Esophagus squamous epithelium (tissue), 5 donors: ENCODE data around the gene SPIB. TPM values are rescaled to one million over a fixed set of nuclear protein-coding genes. Genes with fewer than 3 reads are reported as not detected.
A peak's percentile ranks its signal among the peaks of the same experiment; 100 is the strongest.

Experiments
- DNase-seq: peaks from one replicate; lab custom pipeline; 2025; lab: John Stamatoyannopoulos, UW
- H3K27ac ChIP-seq, 4 donors: fragments of 200-600 bp; sonication (generic); one replicate each; pipeline ENCODE4 v1.5.1; 2016 to 2019; ENCODE audit warnings: mild to moderate bottlenecking in 1 of 4
- H3K27me3 ChIP-seq, 4 donors: fragments of 200-600 bp; sonication (generic); 1 replicate in 3 of 4; 2 replicates in 1 of 4; pipeline versions ENCODE4 v1.5.1 to v1.6.0; 2017 to 2021; ENCODE audit warnings: antibody characterized with exemption in 1 of 4
- H3K36me3 ChIP-seq, 3 donors: fragments of 200-600 bp; sonication (generic); one replicate each; pipeline ENCODE4 v1.5.1; 2016 to 2019
- H3K4me1 ChIP-seq, 3 donors: fragments of 200-600 bp; sonication (generic); one replicate each; pipeline ENCODE4 v1.5.1; 2017 to 2019
- H3K4me3 ChIP-seq, 4 donors: fragments of 200-600 bp; sonication (generic); 1 replicate in 3 of 4; 2 replicates in 1 of 4; pipeline ENCODE4 v1.5.1; 2016 to 2019; ENCODE audit warnings: mild to moderate bottlenecking in 2 of 4, moderate library complexity in 1 of 4
- H3K9me3 ChIP-seq, 3 donors: fragments of 200-600 bp; sonication (generic); one replicate each; pipeline ENCODE4 v1.5.1; 2016 to 2019
- CTCF ChIP-seq, 6 experiments: fragments of 450-650 bp in 4 of 6; fragments of 200-600 bp in 2 of 6; sonication (generic) in 2 of 6; IDR thresholded peaks; one replicate each; pipeline ENCODE4 v1.5.1; 2016 to 2019; ENCODE audit warnings: antibody characterized with exemption in 6 of 6, mild to moderate bottlenecking in 4 of 6, moderate library complexity in 4 of 6
- POLR2A ChIP-seq, 4 donors: fragments of 450-650 bp; IDR thresholded peaks; one replicate each; pipeline ENCODE4 v1.6.1; 2017; ENCODE audit warnings: antibody characterized with exemption in 4 of 4, mild to moderate bottlenecking in 4 of 4, moderate library complexity in 3 of 4
- WGBS, 2 donors: methylation state at CpG; one replicate each; pipeline ENCODE4 v1.1.5; 2018; 5-methylcytosine and 5-hydroxymethylcytosine counted together
- intact Hi-C: fragments of 100-400 bp; cut with DNase I; formaldehyde crosslinking; loops from one replicate; pipeline ENCODE4 v1.15.0; 2022
- total RNA-seq, 4 donors: library from RNA; depleted of rRNA; stranded (reverse); fragments of >200 nt; gene quantifications; one replicate each; pipeline ENCODE4 v1.1.0, GENCODE V29; 2016
- donor health status: DM: yes; HTN: yes; CAD: no.

Gene SPIB
- total RNA-seq, 4 donors from 2014 or later = 0.32 TPM; not detected in 3

GRCh38 chr19:50380751-50381151, 38.0 kb upstream of the SPIB start:
- Histone ChIP-seq H3K27ac (no peak overlapping the region), H3K4me3 (no peak overlapping the region), H3K4me1 (peaks cover 13 to 51% (median 14%) of the 10 kb centered on the region in 3 donors), H3K9me3 (no peaks in the 10 kb centered on the region), H3K27me3 (no peaks in the 10 kb centered on the region), H3K36me3 (peaks cover 27 to 59% (median 49%) of the 10 kb centered on the region in 3 donors)
- 90 to 96% methylated on average over 5 to 6 of the region's 8 CpGs for WGBS, 2 donors
- no peak for DNase-seq
- TF ChIP-seq CTCF (IDR thresholded peaks at IDR 0.05) (no peak), POLR2A (IDR thresholded peaks at IDR 0.05) (no peak)
- intact Hi-C loops = no loop called here

- 81 to 83% methylated on average over 9 to 24 of the region's 58 CpGs for WGBS, 2 donors
- no peaks in the 10 kb centered on the region for H3K27me3 ChIP-seq
- H3K9me3 ChIP-seq = no peaks in the 10 kb centered on the region
- TF ChIP-seq CTCF (IDR thresholded peaks at IDR 0.05) (no peak), POLR2A (IDR thresholded peaks at IDR 0.05) (no peak)
- DNase-seq = no peak
- no peak overlapping the region for H3K27ac ChIP-seq
- peaks cover 32 to 67% (median 49%) of the 10 kb centered on the region in 3 donors for H3K36me3 ChIP-seq
- intact Hi-C loops = no loop called here
- peaks cover 12 to 44% (median 13%) of the 10 kb centered on the region in 3 donors for H3K4me1 ChIP-seq
- H3K4me3 ChIP-seq = no peak overlapping the region
Measured at GRCh38 chr19:50381881-50382729, 36.6 kb upstream of the SPIB start.

- no peaks in the 10 kb centered on the region for H3K9me3 ChIP-seq
- H3K36me3 ChIP-seq = peaks cover 24 to 66% (median 42%) of the 10 kb centered on the region in 3 donors
- no peak for TF ChIP-seq CTCF (IDR thresholded peaks at IDR 0.05)
- no peak for TF ChIP-seq POLR2A (IDR thresholded peaks at IDR 0.05)
Measured at GRCh38 chr19:50383001-50383851, 35.5 kb upstream of the SPIB start.

GRCh38 chr19:50383852-50384684, 34.7 kb upstream of the SPIB start, which contains the start of gene POLD1:
TSS of gene POLD1 (plus strand) at chr19:50384347. CDS start at chr19:50398852, 14,505 bp downstream.
- no peaks in the 10 kb centered on the region for H3K9me3 ChIP-seq

More at GRCh38 chr19:50383001-50383851, 35.5 kb upstream of the SPIB start:
- WGBS, 2 donors = 44 to 52% methylated on average over 20 to 21 of the region's 21 CpGs
- intact Hi-C loops = no loop called here
- Histone ChIP-seq H3K27ac (peak overlapping the region; percentile 75 to 94 (median 91)), H3K4me3 (peak overlapping the region; percentile 60 to 95 (median 83)), H3K27me3 (no peaks in the 10 kb centered on the region), H3K4me1 (peaks cover 12 to 38% (median 13%) of the 10 kb centered on the region in 3 donors)
- DNase-seq = no peak

More at GRCh38 chr19:50383852-50384684, 34.7 kb upstream of the SPIB start, which contains the start of gene POLD1:
- intact Hi-C loops = no loop called here
- DNase-seq = peak; percentile 86
- WGBS, 2 donors = 0 to 1% methylated on average over 26 to 37 of the region's 78 CpGs
- TF ChIP-seq POLR2A (IDR thresholded peaks at IDR 0.05) (peak in 3 of 4 donors; percentile 13 to 28 (median 22)), CTCF (IDR thresholded peaks at IDR 0.05) (peak in 1 of 6 experiments; percentile 31)
- Histone ChIP-seq H3K36me3 (peaks cover 16 to 57% (median 35%) of the 10 kb centered on the region in 3 donors), H3K27me3 (no peaks in the 10 kb centered on the region), H3K4me3 (peak within 1 kb of the TSS; percentile 60 to 95 (median 83)), H3K27ac (peak within 1 kb of the TSS; percentile 75 to 94 (median 91)), H3K4me1 (peaks cover 12 to 38% (median 13%) of the 10 kb centered on the region in 3 donors)
